IPS-11a (cell line): ENCODE measurements around the gene PCSK5.
"Not testable (repeated sequence)": the region's sequence is repeated elsewhere in the genome, so short reads cannot be mapped to it uniquely, and the experiment has no call there.

ENCODE experiments used
- H3K4me3 ChIP-seq: one replicate; pipeline ENCODE4 v1.5.1; 2013; ENCODE audit warnings: low read depth, low read length, control low read depth

Gene PCSK5

DNA sequence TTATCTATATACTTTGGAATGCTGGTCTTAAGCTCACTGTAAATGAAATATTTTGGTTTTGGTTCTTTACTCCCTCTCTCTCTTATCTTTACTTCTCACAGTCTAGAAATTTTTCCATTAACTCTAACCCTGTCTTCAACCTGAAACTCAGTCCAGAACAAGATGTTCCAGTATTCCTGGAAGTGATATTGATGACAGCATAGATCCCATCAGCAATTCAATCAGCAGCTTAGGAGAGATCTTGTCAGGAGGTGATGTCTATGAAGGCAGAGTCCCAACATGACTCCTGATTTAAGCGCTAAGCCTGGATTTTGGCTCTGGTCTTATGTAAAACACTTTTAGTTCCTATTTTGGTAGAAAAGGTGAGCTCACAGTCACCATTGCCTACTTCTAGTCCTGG is 451.1 kb downstream of the PCSK5 start:
- no peak overlapping the region for H3K4me3 ChIP-seq

DNA sequence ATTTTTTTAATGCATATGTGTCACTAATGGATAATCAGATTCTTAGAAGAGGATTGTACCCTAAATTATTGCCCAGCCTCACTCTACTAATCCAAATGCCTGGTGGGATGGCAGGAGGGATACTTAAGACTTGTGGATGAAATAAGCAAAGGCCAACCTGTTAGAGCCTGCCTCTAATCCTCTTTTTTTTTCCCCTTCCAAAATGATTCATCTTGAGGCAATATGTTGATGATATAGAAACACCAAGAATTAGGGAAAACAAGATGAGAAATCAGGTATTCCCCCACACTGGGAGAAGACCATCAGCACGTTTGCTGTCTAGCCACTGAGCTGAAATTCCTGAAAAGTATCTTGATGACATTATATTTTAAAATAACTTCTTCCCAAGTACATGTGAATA is 451.7 kb downstream of the PCSK5 start:
- no peak overlapping the region for H3K4me3 ChIP-seq

DNA sequence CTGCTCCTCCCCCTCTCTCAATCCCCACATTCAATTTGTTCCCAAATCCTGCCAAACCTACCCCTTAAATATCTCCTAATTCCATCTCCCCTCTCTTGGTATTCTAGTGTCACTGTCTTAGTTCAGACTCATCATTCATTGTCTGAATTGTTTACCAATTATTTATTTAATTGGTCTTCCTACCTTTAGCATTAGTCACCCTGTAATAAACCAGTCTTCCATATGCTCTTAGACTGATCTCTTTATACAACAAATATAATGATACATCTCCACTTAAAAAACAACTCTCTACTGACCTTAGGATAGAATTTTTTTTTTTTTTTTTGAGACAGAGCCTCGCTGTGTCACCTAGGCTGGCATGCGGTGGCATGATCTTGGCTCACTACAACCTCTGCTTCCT is 452.4 kb downstream of the PCSK5 start:
- no peak overlapping the region for H3K4me3 ChIP-seq

DNA sequence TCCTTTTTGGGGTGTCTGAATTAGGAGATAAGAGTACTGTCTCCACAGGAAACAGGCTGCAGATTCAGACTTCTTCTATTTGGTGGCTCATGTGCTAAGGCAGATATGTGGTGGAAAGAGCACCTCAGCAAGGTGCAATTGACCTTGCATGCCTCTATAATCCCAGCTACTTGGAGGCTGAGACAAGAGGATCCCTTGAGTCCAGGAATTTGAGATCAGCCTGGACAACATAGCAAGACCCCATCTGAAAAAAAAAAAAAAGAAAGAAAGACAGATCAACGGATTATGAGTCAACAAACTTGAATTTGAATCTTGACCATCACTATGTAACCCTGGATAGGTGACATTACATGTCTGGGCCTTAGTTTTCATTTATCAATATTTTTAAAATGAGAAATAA is 459.4 kb downstream of the PCSK5 start:
- no peak overlapping the region for H3K4me3 ChIP-seq

DNA sequence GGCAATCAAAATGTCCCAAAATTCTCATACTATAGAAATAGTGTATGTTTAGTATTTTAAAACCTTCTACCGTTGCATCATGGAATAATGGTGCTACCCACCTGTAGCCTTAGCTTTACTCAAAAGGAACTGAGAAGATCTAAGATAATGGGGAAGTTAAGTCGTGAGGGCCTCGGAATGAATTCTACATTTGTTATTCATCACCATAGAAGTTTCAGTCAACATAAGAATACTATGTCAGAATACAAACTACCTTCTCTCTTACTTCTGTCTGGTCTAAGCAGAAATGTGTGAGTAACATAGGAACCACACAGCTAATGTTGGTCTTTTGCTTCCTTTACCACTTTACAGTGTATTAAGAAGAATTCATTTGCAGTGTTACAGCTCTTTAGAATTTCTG is 460.5 kb downstream of the PCSK5 start:
- H3K4me3 ChIP-seq: no peak overlapping the region

DNA sequence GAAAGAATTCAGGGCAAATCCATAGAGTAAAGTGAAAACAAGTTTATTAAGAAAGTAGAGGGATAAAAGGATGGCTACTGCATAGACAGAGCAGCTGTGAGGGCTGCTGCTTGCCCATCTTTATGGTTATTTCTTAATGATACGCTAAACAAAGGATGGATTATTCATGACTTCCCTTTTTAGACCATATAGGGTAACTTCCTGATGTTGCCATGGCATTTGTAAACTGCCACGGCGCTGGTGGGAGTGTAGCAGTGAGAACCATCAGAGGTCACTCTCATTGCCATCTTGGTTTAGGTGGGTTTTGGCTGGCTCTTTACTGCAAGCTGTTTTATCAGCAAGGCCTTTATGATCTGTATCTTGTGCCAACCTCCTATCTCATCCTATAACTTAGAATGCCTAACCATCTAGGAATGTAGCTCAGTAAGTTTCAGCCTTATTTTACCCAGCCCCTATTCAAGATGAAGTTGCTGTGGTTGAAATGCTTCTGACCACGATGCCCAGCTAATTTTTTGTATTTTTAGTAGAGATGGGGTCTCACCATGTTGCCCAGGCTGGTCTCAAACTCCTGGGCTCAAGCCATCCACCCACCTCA is 461.6 kb downstream of the PCSK5 start:
- no peak overlapping the region for H3K4me3 ChIP-seq

DNA sequence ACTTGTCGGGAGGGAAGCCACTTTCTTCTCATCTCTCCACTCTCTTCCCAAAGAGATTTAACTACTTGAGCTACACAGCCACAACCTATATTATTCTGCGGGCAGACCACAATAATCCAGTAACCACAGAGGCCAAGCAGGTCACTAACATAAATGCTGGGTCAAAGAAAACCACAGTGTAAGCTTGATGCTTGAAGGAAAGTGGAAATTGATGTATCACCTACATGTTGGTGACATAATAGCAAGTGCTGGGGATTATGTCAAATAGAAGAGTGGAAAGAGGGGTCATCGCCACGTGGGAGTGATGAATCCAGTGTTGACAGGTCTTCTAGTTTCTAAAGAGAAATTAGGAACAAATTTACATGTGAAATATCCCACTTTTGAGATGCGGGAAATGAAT is 462.8 kb downstream of the PCSK5 start:
- H3K4me3 ChIP-seq: no peak overlapping the region

DNA sequence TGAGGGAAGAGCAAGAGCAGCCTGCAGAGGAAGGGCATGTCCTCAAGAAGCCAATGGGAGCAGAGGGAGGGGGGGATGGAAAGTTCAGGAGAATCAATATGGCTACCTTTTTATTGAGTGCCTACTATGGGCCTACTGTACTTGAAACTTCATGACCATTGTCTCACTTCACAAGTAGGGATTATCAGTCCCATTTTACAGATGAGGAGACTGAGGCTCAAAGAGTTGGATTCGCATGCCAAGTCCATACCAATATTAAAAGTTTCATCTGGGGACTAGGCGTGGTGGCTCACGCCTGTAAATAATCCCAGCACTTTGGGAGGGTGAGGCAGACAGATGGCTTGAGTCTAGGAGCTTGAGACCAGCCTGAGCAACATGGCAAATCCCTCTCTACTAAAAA is 463.7 kb downstream of the PCSK5 start:
- no peak overlapping the region for H3K4me3 ChIP-seq

DNA sequence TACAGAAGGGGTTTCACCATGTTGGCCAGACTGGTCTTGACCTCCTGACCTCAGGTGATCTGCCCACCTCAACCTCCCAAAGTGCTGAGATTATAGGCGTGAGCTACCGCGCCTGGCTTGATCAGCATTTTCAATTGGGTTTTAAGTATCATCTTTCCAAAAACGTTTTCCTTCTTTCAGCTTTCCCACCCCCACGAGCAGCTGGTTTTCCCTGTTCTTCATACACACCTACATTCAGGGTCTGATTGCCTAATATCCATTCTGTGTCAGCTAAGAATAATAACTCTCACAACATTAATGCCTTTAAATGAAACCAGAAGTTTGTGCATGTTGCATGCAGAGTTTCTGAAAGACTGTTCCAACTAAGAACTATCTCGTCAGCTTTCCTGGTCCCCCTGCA is 465.4 kb downstream of the PCSK5 start:
- H3K4me3 ChIP-seq: no peak overlapping the region

DNA sequence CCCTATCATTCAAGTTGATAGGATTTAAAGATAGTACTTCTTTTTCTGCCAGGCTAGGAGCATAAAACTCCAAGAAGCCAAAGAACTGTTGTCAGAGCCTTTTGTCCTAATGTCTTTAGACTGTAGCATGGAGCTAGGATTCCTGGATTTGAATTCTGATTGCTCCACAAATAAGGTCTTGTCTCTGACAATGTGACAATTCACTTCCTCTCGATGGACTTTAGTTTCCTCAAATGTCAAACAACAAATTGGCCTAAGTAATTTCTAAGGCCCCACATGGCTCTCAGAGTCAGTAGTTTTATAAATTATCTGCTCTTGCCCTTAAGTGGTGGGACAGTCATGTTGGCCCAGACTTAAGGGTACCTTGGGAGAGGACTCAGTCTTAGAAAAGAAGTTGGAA is 467.1 kb downstream of the PCSK5 start:
- no peak overlapping the region for H3K4me3 ChIP-seq

DNA sequence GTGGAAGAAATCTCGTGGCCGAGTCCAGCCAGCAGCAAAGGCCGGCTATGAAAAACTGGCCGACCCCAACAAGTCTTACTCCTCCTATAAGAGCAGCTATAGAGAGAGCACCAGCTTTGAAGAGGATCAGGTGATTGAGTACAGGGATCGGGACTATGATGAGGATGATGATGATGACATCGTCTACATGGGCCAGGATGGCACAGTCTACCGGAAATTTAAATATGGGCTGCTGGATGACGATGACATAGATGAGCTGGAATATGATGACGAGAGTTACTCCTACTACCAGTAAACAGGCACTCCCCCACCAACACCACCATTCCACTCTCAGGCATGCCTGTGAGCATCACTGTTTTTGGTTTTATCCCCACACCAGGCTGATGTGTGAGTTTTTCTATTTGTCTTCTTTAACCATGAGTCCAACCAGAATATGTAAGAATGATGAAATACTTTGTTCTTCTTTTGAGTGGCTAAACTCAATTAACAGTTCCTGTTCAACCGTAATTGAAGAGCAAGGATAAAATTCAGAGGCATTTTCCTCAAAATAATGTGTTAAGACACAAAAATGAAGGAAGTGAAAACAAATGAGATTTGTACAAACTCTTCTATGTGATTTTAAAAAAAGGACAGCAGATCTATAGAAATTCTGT is 468.3 kb downstream of the PCSK5 start:
- no peak overlapping the region for H3K4me3 ChIP-seq

DNA sequence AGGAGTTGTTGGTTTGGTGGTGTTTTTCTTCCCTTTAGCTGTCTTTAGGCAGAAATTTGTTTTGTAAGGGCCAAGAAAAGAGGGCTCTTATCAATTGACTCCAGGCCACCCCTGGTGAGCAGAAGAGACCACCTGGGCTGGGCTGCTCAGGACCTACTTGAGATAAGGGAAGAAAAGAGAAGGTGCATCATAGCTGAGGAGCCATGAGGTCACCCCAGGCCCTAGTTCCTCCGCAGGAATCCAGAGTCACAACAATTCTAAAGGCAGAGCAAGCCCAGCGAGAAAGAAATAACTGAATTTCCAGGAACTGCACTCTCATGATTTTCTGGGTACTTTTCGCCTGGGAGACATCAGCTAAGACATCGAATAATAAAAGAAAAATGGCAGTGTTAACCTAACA is 468.9 kb downstream of the PCSK5 start:
- no peak overlapping the region for H3K4me3 ChIP-seq

DNA sequence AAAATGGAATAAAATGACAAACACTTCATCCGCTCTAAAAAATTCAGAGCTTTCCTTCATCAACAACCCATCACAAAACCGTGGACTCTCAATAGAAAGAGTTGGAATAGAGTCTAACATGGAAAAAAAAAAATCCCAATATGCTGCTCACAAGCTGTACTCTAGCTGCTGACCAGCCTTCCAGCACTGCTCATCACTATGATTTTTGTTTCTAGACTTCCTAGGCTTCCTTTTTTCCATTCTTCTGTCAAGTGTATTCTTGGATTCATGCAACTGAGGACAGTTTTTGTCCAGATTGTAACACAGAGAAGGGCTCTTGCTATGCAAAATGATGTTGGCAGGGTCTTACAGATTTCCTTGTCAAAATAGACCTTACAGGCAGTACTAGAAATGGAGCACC is 469.3 kb downstream of the PCSK5 start:
- H3K4me3 ChIP-seq: no peak overlapping the region

DNA sequence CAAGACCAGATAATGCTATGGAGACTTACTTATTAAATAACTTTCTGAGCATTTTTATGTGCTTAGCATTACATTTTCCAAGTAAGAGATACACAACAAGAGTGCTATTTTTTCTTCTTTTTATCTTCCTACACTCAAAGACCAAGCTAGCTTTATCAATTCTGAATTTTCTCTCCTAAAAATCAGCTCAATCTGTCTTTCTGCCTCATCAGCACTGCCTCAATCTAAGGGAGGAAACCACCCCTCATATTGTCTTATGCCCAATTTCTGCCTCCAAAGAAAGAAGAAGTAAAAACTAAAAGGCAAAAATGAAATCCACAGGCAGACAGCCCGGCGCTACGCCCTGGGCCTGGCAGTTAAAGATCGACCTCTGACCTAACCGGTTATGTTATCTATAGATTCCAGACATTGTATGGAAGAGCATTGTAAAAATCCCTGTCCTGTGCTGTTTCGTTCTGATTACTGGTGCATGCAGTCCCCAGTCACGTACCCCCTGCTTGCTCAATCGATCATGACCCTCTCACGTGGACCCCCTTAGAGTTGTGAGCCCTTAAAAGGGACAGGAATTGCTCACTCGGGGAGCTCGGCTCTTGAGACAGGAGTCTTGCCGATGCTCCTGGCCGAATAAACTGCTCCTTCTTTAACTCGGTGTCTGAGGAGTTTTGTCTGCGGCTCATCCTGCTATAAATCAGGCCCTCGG is 472.0 kb downstream of the PCSK5 start:
- H3K4me3 ChIP-seq: not testable (repeated sequence)

DNA sequence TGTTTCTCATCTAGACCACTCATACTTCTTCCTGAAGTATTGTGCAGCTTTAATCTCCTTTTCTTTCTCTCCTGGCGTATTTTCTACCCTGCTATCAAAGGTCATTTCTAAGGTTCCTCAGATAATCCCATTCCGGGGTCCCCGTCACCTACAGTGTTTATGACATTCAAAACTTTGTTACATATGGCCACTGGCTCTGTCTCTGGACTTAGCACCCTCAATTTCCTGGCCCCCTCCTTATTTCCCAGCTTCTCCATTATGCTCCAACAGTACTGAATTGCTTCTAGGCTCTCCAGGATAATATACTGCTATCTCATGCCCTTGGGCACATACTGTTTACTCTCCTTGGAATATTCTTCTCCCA is 472.5 kb downstream of the PCSK5 start:
- no peak overlapping the region for H3K4me3 ChIP-seq

DNA sequence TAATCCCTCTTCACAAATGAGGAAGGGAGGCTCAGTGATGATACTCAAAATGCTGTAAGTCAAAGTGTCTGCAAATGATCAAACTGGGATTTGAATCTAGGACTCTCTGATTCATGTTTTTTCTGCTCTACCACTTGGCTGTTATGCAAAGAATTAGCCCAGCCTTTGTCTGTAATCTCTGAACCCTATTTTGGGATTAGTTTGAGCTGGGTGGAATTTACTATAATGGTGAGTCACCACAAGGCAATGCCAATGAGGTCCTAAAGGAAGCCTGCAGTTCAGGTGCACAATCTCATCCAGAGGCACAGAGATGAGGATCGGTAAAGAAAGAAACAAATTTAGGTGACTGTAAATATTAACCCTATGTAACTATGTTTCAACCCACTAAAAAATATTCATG is 474.6 kb downstream of the PCSK5 start:
- no peak overlapping the region for H3K4me3 ChIP-seq

DNA sequence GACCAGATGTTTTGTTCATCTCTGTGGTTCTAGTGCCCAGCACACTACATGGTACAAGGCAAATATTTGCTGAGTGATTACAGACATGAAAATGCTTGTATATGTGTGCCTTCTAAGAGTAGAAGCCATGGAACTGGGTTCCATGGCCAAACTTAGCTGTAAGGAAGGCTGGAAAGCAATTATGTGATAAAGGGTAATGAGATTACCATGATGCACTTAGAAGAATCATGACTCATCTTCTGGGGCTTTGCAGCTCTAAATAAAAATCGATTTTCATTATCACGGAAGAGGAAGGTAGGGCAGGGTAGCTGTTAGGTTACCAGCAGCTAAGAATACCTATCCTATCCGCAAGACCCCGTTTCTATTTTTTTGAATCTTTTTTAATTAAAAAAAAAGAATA is 475.8 kb downstream of the PCSK5 start:
- no peak overlapping the region for H3K4me3 ChIP-seq

DNA sequence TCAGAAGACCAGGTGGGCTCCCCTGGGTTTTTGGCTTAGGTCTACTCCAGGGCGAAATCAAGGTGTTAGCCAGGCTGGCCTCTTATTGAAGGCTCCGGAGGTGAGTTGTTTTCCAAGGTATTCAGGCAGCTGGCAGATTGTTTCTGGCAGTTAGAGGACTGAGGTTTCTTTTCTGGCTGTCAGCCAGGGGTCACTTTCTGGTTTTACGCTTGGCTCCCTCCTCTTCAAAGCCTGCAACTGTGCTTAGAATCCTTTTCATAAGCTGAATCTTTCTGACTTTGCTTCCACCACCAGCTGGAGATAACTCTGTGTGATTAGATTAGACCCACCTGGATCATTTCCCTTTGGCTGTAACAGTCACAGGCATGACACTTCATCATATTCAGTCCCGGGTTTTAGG is 479.1 kb downstream of the PCSK5 start:
- H3K4me3 ChIP-seq: no peak overlapping the region

DNA sequence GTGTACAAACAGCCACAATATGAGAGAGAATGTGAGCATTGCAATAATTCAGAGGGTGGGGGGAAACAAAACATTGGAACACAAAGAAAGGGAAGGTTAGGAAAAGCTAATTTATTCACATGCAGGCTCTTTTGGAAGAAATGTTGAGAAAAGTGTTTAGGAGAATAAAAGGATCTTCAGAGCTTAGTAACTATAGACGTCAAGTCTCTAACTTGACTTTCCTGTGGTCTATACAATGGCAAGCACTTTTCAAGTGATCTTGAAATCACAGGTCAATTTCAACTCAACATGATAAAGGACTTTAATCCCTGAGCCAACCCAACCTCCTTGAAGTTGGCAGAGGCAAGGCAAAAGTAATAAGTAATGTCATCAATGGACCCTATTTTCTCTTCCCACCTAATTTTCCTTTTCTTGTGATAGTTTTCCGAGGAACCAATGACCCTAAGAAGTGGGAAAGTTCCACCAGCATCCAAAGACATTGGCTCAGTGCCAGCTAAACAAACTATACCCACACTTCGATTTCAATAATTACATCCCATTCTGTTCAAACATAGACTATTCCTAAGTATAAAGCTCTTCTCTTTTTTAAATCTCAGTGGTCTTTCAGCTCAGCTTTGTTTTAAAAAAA is 480.0 kb downstream of the PCSK5 start:
- no peak overlapping the region for H3K4me3 ChIP-seq

DNA sequence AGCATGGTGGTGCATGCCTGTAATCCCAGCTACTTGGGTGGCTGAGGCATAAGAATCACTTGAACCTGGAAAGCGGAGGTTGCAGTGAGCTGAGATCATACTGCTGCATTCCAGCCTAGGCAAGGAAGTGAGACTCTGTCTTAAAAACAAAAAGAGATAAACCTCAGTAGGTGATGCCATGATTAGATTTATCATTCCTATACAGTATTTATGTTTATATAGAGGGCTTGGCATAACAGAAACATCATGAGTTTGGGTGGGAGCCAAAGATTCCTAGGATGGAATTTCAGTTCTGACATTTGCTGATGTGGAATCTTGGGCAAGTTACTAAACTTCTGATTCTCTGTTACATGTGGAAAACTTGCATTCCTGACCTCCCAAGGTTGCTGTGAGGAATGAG is 481.4 kb downstream of the PCSK5 start:
- no peak overlapping the region for H3K4me3 ChIP-seq

DNA sequence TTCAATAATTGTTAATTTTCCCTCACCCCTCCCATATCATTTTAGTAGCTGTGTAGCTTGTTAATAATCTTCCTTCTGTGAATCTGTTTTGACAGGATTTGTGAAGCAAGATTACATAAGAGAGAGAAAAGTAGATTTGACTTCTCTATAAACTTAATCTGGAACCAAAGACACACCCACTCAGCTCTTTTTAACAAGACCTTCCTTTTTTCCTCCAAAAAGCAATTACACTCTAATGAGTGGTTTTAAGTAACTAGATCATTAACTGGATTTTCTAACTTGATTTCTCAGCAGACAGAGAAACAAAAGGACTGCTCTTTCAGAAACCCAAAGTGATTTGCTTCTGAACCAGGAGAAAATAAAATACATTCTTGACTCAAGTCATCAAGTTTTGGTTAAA is 481.9 kb downstream of the PCSK5 start:
- H3K4me3 ChIP-seq: no peak overlapping the region

DNA sequence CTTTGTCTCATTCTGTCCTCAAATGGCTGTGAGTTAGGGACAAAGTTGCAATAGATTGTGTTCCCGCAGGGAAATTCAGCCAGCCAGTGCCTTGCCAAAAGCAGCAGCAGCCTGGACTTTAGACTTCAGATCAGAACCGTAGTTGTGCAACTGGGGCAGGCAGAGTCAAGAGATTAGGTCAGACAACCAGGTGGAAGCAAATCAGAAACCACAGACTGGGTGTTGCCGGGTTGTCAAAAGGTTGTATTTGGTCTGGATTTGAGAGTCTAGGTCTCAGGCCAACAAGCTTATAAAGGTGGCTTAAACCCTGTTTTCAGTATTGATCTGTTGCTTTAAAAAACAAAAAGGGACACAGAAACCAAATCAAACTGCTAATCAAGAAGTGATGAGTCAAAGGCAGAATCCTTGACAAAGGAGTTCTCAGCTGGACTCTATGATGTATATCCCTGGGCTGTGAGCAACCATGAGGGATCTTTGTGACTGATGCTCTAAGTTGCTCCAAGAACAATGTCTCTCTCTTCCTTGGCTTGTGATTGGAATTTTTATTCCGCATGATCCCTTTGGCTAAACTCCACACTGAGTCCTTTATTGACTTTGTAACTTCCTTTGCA is 482.8 kb downstream of the PCSK5 start:
- H3K4me3 ChIP-seq: no peak overlapping the region
